HG03565 (cell line): ENCODE measurements around the gene TIPARP.
A peak's percentile ranks its signal among the peaks of the same experiment; 100 is the strongest.

Source experiments
- ATAC-seq: cut with Tn5 transposase; IDR thresholded peaks from one replicate; pipeline ENCODE4 v1.9.1; 2021; ENCODE audit warnings: mild to moderate bottlenecking, moderate library complexity; ENCODE audit not compliant: unreplicated experiment

TIPARP gene, protein sequence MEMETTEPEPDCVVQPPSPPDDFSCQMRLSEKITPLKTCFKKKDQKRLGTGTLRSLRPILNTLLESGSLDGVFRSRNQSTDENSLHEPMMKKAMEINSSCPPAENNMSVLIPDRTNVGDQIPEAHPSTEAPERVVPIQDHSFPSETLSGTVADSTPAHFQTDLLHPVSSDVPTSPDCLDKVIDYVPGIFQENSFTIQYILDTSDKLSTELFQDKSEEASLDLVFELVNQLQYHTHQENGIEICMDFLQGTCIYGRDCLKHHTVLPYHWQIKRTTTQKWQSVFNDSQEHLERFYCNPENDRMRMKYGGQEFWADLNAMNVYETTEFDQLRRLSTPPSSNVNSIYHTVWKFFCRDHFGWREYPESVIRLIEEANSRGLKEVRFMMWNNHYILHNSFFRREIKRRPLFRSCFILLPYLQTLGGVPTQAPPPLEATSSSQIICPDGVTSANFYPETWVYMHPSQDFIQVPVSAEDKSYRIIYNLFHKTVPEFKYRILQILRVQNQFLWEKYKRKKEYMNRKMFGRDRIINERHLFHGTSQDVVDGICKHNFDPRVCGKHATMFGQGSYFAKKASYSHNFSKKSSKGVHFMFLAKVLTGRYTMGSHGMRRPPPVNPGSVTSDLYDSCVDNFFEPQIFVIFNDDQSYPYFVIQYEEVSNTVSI

DNA sequence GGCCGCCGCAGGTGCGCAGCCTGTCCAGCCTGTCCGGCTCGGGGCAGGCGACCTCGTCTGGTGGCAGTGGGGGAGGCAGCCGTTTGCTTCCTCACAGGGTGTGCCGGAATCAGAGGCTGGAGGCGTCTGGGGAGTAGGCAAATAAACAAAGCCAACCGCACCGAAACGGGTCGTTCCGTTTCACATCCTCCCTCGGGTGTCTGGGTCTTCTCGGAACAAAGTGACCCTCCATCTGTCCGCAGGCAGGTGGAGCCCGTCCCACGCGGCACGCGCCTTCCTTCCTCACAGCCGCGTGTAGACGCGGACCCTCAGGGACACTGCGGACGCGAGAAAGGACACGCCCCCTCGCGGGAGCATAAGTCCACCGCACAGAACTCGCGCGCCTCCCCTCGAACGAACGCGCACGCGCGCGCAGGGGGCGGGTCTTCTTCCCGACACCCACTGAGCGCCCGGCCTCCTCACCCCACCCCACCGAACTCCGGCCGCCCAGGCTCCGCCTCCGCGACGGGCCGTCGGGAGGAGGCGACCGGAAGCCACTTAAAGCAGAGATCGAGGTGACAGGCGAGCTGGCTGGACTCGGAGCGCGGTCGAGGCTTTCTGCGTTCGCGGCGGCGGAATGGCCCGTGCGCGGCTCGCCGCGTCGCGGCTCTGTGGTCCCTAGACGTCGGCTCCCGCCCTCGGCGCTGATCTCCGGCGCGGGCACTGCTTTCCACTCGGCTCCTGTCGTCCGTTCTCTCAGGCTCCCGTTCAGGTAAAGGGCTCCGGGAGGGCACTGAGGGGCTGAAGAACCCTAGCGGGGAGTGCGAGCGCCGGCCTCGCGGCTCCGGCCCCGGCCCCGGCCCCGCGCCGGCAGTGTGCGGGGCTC is at the start of gene TIPARP:
TSS of gene TIPARP (plus strand) at position 545 of the 865 bp plus-strand sequence. CDS start 3,108 bp downstream, outside the sequence.
- ATAC-seq = peak; percentile 78

DNA sequence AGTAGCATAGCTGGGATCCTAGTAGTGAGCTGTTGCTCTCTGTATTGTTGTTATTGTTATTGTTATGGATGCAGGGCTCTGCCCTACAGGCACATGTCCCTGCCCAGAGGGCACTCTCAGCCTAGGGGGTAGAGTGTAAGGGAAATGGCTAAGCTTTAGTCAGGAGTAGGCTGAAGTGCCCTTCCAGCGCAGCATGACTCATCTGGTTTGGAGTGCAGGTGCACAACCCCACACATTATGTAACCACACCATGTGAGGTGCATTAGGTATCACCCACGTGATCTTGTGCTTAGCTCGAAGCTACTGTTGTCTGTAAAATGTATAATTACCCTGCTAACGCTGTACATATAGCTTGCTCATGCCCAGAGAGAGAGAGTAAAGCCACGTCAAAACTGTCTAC is 48.3 kb upstream of the TIPARP start:
- no peak for ATAC-seq

DNA sequence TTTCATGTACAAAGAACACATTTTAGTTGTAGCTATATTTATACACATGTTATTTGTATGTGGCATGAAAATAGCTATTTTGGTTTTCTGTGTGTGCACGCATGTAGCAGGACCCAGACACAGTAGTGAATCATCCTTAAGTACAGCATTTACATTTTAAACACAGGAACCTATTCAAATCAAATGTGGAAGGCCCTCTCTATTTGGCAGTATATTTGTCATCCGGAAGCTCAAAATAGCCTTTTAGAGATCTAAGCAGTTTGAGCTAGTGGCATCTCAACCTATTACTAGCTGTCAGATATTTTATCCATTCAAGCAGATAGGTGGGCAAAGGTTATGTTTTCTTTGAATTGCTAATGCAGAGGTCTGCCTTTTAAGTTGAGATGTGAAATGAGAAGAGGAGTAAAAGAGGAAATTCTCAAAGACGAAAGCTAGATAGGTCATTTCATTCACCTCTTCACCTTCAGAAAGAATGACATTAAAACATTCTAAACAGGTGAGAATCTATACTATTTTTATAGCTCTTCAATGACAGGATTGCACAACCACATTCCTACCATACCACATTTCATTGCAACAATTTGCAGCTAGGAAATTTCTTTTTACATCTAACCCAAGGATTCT is 46.3 kb upstream of the TIPARP start:
- no peak for ATAC-seq

DNA sequence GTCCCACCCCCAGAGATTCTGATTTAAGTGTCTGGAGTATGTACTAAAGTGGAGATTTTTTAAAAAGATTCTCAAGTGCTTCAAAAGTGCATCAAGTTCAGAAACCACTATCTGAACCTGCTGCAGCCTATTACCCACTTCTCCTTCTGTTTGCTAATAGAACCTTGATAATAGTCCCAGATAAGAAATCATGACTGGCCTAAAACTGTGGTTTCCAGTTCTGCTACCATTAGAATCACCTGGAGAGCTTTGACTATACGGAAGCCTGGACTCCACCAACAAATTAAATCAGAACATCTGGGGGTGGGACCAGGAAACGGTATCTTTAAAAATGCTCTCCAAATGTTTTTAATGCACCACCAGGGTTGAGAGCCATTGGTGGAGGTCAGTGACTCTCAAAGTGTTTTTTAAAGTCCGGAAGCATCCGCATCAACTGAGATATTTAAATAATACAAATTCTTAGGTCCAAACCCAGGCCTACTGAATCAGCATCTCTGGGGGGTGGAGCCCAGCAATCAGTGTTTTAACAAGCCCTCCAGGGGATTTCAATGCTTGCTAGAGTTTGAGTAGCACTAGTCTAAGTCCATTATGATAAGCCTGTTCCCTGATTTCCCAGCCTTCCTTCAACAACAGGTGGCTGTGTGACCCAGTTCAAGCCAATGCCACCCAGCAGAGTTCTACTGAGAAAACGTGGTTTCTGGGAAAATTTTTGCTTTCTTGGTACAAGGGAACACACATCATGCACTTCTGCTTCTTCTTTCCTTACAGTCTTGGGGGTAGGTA is 45.4 kb upstream of the TIPARP start:
- no peak for ATAC-seq

DNA sequence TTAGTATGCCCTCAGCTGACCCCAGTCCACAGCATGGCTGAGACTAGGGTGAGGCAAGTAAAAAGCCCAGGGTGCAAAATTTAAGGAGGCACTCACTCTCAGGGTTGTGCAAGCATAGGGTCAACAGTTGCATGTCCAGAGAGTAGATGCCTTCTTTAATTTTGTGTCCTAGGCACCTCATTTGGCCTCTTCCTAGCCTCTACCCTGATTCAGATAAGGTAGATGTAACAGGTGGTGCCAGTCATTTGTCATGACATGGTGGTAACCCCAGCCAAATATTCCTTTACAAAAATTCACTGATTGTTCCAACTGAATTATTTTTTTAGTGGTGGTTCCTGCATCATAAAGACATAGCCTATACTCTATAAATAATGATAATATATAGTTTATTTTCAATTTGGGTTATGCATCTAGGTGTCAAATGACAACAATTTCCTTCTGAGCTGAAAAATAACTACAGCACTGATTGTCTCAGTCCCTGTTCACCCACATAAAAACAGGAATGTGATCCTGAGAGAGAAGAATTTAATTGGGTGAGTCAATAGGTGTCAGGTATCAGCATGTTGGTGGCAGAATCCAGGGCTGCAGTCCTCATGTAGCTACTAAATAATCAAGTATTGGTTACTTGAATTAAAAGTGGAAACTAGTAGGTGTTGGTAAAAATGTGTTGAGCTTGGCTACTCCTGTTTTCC is 44.2 kb upstream of the TIPARP start:
- ATAC-seq = no peak

DNA sequence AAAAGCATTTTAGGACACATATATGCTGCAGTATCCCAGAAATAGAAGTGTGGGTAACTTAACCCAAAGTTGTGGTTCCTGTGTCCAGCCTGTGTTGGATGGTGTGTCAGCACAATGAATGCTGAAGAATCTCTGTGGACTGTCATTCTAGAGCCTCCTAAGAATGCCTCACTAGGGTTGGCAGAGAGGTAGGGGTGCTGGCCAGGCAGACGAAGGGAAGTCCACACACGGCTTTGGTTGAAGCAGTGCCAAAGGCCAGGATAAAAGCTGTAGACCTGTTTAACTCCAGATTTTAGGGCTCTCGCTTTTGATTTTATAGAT is 43.7 kb upstream of the TIPARP start:
- ATAC-seq = no peak

DNA sequence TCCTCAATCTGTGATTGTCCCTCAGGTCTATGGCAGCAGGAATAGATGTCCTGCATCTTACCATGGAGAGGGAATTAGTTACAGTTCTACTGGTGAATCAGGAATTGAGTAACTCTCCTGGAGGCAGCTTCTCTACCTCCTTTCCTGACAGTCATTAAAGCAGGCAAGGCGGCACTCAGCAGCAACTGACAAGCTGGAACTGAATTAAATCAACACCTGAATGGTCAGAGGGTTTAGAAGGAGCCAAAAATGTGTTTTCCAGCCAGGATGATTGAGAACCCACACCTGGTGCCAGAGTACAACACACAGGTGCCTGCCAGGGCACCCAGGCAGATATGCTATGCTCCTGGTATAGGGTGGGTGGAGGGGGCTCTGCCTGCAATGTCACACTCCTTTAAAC is 43.1 kb upstream of the TIPARP start:
- no peak for ATAC-seq

DNA sequence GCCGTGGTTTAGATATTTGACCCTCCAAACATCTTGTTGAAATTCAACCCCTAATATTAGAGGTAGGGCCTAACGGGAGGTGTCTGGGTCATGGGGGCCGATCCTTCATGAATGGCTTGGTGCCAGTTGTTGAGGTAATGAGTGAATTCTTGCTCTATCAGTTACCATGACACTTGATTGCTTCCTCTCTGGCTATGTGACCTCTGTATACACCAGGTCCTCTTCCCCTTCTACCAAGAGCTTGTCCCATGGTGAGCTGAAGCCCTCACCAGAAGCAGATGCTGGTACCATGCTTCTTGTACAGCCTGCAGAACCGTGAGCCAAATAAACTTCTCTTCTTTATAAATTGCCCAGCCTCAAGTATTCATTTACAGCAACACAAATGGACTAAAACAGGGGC is 41.8 kb upstream of the TIPARP start:
- no peak for ATAC-seq

DNA sequence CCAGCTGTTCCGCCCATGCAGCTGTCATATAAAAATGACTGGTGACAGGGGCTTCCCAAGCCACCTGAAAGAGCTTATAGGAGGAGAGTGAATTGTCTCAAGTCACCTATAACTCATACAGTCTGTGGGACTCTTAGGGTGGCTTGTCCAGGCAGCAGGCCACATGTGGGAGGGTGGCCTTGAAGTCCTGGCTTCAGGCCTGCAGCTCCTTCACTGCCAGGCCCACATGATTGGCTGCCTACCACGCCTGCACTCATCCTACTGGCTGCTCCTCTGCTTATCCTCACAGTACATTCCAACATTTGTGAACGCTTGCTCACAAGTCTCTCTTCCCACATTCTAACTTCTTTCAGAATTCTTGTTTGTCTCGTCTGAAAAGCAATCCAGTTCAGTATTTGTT is 41.1 kb upstream of the TIPARP start:
- ATAC-seq = no peak

DNA sequence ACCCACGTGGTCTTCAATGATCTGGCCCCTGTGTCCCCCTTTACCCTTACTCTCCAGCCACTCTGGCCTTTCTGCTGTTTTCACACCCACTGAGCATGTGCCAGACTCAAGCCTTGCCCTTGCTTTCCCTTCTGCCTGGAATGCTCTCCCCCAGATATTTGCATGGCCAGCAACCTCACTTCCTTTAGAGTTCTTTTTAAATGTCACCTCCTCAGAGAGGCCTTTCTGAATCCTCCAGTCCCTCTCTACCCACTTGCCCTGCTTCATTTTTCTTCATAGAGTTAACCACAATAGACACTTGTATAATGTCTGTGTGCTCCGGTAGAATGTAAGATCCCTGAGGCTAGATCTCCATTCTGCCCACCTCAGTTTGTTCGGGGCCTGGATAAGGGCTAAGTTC is 39.4 kb upstream of the TIPARP start:
- no peak for ATAC-seq

DNA sequence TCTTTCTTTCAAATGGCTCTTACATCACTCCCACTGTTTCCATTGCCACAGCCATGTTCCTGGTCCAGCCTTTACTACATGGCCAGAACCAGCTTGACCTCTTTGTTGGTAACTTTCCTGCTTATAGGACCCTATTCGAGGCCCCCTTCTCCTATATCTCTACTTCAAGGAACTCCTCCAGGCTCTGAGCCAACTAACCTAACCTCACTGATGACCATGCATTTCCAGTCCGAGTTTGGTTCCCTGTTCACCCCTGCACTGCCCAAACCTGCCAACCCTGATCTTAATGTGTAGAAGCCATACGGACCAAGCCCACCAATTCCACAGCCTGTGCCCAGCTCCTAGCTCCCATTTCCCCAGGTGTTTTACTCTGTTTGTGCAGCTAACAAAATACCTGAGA is 38.4 kb upstream of the TIPARP start:
- ATAC-seq = no peak

DNA sequence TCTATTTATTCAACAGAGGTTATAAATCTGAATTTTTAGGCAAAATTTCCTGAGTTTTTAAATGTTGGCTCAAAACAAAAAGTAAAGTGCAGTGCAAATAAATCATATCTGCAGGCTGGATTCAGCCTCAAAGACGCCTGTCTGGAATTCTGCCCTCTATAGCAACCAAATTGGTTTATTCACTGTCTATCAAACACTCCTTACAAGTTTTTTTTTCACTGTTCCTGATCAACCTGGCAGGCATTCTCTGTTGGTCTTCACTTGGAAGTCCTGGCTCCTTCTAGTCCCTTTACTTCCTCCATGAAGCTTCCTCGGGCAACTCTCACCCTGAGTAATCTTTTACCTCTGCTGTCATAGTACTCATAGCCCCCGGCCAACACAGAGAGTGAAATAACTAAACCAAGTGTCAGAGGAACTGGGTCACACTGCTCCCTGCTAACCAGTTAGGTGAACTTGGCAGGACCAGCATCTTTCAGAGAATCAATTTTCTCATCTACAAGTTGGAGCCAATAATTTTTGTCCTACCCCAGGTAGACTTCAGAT is 36.8 kb upstream of the TIPARP start:
- no peak for ATAC-seq

DNA sequence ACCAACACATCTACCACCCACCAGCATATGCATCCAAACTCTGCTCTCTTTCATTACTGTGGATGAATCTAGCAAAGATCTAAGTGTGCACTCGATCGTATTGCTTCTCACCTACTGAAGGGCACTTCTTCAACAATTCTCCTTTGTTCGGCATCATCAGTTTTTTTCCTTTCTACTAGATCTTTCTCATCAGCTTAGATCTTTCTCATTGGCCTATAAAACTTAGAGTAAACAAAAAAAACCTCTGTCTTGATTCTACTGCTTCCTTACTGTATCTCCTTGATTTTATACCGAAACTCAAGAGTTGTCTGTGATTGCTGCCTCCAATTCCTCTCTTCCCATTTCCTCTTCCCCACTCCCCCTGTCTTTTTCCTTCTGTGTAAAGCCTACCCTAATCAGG is 36.1 kb upstream of the TIPARP start:
- no peak for ATAC-seq

DNA sequence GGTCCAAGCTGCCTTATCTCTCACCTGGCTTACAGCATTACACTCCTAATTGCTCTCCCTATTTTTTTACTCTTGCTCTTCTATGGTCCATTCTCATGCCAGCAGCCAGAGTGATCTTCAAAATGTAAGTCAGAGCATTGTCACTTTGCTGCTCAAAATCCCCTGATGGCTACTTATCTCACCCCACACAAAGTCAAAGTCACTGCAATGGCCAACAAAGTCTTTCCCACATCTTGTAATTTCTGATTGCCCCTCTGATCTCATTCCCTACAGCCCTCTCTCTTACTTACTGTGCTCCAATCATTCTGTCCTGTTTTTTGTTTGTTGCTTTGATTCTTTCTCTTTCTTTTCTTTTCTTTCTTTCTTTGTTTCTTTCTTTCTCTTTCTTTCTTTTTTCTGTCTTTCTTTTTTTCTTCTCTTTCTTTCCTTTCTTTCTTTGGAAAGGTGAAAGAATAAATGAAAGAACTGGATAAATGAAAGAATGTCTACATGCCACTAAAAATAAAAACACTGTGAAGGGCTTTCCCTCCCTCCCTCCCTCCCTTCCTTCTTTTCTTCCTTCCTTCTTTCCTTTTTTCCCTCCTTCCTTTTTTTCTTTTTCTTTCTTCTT is 34.9 kb upstream of the TIPARP start:
- no peak for ATAC-seq

DNA sequence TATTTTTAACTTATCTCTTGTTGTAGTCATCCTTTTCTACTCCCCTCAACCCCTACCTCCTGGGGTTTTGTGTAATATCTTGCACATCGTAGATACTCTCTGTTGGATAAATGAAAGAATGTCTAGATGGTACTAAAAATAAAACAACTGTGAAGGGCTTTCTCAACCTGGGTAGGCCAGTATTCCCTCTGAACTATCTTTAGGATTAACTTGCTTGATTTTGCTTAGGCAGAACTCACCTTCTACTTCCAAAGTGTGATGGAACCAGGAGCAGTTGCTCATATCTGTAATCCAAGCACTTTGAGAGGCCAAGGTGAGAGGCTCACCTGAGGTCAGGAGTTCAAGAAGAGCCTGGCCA is 32.8 kb upstream of the TIPARP start:
- no peak for ATAC-seq

DNA sequence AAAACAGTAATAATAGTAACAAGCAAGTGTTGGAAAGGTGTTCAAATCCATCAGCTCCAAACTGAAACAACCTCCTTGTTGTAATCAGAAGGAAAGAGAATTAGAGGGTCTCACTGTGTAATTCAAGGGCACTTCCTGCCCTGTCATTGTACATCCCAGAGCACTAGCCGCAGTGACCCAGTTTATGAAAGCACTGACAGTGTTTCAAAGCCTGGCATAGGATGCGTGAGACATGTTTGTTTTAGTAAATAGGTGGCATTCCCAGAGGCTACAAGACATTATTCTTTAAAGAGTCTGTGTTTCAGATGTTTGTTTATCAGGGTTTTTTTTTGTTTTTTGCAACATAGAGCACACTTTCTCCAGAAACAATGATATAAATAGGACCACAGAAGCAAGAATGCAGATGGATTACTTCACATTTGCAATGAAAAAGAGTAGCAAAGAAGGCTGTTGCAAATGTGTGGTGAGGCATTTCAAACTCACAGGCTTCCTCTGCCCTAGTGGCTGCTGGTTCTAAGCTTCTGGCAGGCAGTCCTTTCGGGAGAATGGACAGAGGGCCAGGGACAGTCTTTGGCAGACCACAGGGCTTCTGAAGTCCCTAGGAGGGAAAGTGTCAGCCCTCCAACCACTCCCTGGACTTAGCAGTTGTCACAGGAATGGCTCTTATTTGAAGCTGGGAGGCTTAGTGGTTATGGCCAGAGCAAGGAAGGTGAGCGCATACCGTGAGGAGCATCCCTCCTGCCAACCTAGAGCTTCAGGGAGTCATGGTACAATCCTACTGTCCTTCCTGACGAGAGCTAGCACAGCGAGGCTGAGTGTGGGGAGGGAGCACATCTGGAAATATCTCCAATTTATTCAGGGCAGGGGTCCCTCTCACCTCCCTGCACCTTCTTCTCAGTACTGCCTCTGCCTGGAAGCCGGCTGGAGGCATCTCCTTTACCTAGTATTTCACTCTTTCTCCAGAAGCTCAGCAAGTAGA is 31.4 kb upstream of the TIPARP start:
- no peak for ATAC-seq

DNA sequence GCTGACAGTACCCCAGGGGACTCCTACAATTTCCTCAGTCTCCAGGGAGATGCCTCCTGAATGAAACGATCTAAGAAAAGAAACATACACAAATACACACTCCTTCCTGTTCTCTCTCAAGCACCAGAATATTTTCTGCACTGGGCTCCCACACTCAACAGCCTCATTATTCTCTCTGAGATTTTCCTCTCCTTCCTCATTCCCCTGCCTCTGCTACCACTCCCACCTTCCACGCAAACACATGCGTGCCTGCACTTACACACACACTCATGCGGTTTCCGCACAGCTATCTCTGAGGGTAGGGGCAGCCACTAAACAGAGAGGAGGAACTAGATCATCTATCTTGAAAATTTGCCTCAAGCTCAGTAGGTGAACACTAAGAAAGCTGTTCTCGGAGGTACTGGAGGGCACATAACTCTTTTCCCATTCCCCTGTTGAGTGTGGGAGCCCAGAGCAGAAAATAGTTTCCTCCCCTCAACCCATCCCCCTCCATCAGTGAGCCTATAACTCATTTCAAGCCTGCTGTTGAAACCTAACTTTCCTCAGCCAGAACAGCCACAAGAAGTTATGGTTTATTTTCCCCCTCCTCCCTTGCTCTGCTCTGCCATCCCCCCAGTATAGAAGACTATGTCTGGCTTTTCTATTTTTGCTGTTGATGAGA is 30.5 kb upstream of the TIPARP start:
- ATAC-seq = peak; percentile 80

DNA sequence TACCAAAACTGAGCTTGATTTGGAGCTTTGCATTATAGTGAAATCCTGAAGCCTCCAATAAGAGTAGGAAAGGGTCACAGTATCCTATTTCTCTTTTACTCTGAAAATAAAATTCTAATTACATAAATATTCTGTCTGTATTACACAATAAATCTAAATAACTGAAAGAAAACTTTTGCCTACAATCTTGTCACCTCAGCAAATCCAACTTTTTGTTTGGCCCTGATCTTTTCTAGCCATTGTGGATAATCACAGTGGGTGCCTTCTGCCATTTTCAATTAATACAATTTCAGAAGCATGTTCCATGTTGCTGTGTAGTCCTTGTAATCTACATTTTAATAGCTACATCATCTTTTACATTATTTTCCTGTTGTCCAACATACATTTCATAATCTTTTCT is 29.4 kb upstream of the TIPARP start:
- no peak for ATAC-seq
